C1 segment of cervical spinal cord (tissue), 14 donors: ENCODE measurements around the gene DDX1.

Experiments used
- DNase-seq, 14 donors: peaks; one replicate each; lab custom pipeline; 2025; lab: John Stamatoyannopoulos, UW

The DDX1 gene

DNA sequence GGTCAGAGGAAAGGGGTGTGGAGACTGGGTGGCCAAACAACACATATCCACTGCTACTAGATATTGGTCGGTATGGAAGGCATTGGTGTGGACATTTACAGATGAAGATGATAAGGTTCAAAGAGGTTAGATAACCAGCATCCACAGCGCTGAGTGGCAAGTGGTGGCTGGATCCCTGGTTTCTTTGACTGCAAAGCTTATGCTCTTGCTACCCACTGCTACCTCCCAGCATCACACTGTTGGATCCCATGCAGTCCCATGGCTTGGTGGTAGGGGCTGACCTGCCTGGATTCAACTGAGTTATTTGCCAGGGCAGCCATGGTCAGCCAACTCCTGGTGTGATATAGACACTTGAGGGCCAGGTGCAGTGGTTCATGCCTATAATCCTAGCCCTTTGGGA, 53.6 kb downstream of the DDX1 start:
- DNase-seq: no peak

DNA sequence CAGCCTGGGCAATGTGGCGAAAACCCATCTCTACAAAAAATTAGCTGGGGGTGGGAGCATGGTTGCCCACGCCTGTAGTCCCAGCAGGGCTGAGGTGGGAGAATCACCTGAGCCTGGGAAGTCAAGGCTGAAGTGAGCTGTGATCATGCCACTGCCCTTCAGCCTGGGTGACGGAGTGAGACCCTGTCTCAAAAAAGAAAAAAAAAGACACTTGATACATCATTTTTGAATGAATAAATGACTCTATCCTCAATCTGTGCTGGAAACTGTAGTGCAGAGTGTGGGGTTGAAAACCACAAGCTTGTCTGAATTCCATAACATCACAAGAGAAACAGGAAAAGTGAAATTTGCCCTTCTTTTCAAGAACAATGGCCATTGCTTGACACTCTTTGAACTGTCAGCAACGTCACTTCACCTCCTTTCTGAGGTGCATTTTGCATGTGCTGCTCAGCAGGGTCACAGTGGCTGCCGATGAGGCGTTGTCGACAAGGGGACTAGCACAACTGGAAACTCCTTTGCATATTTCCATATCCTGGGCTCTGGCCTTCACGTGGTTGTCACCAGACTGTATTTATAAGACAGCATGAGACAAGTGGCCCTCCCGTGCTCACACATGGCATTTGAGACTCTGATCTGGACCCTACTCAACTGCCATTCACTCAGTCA, 54.2 kb downstream of the DDX1 start:
- no peak for DNase-seq

DNA sequence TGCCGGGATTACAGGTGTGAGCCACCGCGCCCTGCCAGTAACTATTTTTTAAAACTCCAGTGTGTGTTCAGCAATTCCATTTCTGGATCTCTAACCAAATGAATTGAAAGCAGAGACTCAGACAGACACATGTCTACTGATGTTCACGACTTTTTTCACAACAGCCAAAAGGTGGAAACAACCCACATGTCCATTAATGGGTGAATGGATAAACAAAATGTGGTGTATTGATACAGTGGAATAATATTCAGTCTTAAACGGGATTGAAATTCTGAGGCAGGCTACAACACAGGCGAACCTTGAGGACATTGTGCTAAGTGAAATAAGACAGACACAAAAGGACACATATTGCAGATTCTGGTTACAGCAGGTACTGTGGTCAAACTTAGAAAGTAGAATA, 55.0 kb downstream of the DDX1 start:
- no peak for DNase-seq

DNA sequence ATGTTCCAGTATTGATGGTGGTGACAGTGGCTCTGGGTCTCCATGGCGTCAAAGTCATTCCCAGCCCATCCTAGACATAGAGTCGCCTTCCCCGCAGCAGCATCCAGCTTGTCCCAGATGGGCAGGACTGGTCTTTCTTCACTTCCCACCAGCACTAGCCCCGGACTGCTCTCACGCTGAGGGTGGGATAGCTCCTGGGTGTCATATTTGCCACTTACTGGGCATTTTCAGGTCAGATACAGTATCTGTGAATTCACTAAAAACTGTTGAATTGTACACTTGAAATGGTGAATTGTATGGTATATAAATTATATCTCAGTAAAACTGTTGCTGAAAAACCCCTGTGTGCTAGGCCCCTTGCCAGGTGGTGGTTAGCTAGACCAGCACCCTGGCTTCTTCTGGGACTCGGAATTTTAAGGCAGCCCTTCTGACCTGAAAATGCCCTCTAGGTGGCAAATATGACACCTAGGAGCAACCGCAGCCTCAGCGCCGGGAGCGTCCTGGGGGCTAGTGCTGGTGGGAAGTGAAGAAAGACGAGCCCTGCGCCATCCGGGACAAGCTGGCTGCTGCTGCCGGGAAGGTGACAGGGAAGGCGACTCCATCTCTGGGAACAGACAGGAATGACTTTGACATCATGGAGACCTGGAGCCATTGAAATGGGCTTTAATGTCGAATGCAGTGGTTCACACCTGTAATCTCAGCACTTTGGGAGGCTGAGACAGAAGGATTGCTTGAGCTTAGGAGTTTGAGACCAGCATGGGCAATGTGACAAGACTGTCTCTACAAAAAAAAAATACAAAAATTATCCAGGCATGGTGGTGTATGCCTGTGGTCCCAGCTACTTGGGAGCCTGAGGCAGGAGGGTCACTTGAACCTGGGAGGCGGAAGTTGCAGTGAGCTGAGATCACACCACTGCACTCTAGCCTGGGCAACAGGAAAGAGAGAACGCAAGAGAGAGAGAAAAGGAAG, 56.2 kb downstream of the DDX1 start:
- DNase-seq: no peak

DNA sequence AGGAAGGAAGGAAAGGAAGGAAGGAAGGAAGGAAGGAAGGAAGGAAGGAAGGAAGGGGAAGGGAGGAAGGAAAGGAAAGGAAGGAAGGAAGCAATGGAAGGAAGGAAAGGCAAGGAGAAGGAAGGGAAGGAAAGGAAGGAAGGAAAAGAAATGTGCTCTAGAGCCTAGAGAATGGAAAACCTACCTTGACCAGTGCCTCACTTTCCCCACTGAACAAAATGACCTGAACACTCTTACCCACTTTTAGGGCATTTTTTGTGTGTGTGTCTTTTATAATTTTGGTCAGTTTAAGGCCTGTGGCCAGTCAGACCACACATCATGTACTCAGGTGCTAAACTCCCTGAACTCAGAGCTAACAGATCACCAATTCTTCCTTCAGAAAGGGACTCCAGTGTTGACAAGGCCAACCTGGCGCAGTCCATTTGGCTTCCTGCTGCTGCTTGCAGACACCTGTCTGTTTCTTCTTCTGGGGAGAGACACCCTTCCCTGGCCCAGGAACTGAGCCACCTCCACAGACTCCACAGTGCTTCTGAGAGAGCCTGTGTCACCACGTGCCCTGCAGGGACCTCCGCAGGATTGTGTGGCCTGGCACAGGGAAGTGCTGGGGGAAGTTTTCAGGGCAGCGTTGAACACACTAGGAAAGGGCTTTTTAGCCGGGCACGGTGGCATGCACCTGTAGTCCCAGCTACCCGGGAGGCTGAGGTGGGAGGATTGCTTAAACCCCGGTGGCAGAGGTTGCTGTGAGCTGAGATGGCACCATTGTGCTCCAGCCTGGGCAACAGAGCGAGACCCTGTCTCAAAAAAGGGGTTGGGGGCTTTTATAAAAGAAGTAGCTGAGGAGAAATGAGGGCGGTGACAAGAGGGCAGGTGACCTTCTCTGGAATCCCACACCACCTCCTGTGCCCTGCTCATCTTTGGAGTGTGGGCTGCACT, 57.2 kb downstream of the DDX1 start:
- no peak for DNase-seq

DNA sequence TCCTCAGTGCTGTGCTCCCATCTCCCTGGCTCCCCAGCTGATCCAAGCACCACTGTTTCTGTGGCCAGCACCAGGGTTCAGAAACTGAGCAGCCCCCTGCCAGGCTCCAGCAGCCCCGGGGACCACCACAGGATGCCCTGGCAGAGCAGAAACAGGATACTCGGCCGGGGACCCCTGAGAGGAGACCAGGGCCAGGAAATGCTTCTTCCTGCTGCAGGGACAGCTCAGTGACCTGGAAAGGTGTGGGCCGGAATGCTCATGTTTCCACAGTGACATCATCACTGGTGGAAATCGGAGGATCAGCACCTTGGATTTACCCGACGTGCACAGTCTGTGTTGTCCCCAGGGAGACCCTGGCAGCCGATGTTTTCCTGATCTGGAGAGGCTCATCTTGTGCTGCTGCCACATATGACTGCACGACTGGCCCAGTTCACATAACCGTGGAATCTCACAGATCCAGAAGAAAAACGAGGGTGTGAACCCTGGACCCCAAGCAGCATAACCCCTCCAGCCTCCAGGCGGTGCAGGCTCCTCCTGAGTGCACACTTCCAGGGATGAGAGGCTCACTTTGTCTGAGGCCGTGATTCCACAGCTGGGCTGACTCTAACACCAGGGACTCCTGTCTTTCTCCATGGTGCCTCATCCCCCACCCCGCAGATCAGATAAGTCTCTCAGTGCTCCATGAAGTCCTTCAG, 58.0 kb downstream of the DDX1 start:
- no peak for DNase-seq

DNA sequence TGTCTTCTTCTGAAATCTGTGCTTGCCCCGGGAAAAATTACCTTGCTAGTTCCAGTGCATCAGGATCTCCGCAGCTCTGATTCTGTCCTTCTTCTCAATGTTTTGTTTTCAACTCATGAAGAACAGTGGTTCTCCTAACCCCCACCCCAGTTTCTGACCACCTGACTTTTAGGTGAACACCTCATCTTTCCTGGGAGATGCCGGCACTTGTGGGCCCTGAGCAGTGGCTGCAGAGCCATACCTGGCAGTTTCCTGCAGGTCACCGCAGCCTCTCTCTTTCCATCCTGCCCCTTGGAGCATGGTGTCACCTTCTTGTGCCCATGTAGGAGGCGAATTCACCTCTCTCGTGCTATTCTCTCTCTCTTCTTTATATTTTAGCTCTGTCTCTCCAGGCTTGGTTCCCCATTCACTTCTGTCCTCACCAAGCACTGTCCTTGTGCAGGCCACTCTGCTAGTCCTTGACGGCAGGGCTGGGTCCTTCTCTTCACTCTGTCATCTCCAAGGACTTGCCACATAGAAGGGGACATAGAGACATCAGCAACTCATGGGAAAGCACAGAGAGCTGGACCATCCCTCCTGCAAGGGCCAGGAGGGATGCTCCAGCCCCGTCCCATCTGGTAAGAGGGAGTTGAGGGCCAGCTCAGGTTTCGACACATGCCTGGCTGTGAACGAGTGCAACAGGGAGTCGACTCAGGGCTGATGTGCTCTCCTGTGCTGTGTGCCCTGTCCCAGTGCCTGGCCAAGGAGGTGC, 59.1 kb downstream of the DDX1 start:
- no peak for DNase-seq

DNA sequence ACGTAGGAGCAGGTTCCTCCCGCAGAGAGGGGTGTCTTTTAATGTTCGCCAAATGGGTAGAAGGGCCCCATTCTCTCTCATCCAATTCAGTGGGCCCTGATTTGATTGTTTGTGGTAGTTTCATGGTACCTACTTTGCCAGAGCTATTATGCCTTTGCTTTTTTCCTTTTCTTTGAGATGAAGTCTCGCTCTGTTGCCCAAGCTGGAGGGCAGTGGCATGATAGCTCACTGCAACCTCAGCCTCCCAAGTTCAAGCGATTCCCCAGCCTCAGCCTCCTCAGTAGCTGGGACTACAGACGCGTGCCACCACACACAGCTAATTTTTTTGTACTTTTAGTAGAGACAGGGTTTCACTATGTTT, 59.7 kb downstream of the DDX1 start:
- no peak for DNase-seq

DNA sequence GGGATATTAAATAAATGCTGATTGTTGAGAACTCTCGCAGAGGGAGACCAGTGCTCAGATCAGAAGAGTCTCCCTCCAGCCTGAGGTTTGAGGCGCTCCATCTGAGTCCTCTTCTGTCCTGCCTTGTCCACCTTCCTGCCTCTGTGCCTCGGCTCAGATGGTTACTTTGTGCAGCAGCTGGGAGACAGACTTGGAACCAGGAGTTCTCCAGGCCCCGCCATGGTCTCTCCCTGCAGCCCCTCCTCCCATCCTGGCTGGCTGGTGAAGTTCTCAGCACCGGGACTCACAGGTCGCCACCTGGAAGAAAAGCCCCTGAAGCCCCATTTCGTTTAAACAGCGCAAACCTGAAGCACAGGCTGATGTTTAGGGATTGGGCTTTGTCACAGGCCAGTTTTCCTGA, 60.6 kb downstream of the DDX1 start:
- no peak for DNase-seq

DNA sequence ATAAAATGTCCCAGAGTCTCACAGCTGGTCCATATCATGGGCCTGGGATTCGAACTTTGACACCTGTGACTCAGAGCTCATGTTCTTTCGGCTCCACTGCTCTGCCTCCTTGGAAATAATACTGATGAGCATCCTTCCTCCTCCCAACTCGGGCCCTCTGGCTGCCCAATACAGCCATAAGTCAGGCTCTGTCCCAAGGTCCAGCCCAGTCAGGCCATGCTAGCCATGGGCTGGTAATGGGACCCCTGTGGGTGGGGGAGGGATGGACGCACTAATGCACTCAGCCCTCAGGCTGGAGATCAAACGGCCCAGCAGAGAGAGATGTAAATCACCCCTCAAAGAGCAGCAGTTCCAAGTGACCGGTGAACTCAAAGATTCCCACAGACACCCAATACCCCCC, 61.1 kb downstream of the DDX1 start:
- DNase-seq: no peak

DNA sequence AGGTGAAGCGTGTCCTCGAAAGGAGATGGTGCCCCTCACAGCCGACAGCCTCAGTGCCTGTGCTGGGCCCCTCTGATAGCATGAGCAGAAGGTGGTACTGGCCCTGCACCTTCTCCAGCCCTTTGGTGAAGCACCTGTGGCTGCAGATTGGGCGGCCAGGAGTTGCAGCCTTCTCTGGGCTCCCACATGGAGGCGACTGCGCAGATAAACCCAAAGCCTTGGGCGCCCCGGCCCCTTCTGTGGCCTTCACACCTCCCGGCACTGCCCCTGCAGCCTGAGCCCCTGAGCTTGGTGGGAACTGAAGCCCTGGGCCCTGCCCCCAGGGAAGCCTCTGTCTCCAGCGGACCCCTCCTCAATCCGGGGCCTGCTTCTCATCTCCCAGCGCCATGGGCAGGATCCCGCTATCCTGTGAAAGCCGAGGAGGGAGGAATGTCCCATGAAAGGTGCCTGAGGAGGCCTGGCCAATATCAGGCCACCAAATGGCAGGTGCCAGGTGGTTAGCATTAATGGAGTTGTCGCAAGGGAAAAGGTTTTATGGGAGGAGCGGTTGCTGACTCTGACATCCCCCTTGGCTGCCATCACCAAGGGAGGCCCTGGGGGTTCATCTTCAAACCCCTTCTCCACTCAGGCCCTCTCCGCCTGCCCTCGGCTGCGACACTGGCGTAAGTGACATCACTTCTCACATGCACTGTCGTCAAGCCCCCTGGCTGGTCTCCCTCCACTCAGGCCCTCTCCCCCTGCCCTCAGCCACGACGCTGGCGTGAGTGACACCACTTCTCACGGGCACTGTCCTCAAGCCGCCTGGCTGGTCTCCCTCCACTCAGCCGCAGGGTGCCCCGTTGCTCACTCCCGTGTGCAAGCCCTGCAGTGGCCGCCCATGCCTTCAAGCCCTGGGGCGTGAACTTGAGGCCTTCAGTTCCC, 62.4 kb downstream of the DDX1 start:
- DNase-seq: no peak

DNA sequence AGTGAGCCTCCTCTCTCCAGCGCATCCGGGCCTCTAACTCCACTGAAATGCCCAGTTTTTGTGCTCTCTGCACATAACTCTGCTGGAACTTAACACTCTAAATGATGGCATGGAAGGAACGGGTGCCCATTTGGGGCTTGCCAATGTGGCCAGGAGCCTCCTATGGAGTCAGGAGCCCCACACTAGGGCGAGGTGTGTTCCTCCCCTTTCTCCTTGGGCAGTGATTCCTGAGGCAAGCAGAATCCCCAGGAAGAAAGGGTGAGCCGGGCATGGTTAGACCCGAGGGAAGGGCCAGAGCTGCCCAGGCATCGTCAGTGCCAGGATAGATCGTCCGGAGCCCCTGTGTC, 63.0 kb downstream of the DDX1 start:
- no peak for DNase-seq

DNA sequence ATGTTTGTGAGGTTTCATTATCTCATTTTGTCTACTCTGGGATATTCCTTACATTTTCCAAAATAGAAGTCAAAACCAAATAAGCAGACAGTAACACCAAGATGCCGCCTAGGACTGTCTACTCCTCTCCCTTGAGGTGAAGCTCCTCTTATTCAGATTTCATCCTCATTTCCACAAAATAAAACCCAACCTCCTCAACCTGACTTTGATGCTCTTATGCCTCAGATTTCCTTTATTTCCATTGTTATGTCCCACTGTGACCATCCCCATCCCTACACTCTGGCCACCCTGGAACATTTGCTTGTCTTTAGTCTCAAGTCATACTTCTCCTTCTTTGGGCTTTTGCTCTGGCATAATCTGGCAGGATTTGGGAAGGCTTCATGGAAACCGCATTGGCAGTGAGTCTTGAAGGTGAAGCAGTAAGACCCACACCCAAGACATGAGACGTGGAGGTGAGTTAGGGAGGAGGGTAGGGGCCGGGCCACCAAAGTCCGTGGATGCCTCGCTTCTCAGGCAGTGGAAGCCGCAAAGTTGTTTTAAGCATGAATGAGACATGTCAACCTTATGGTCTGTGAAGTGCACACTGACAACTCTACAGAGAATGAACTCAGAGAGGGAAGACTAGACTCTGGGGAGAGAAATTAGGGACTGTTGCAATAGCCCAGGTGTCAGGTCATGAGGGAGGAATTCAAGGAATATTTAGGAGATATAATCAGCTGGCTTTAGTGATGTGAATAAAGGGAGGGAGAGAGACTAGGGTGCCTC, 63.6 kb downstream of the DDX1 start:
- no peak for DNase-seq

DNA sequence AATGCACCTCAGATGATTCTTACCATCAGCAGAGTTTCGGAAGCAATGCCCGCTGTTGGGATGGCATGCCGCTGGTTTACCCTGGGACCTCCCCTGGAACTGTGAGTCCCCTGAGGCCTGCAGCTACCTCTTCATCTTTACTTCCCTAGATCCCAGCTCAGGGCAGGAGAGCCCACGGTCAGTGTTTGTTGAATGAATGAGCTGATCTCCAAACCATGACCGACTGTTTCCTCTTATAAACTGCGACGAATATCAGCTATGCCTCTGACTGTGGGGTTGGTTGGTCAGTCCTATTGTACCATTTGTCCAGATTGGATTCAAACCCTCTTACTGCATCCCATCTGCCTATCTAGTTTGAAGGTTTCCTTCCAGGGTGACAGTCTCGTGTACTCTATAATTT, 64.4 kb downstream of the DDX1 start:
- no peak for DNase-seq

DNA sequence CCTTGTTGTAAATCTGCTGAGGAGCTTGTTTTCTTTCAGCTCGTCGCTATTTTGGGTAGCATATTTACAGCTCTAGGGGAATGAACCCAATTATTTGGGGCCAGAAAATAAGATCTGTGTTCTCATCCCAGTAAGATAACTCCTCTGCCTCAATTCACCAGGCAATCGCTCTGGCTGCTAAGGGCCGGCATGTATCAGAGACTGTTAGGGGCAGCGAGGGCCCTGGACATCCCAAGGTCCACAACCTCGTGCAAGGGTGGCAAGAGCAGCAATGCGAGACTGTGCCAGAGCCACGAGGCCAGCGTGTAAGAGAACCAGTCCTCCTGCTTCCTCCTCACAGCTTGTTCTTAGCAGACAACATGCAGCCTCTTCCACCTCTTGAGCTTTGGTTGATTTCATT, 66.1 kb downstream of the DDX1 start:
- DNase-seq: no peak

DNA sequence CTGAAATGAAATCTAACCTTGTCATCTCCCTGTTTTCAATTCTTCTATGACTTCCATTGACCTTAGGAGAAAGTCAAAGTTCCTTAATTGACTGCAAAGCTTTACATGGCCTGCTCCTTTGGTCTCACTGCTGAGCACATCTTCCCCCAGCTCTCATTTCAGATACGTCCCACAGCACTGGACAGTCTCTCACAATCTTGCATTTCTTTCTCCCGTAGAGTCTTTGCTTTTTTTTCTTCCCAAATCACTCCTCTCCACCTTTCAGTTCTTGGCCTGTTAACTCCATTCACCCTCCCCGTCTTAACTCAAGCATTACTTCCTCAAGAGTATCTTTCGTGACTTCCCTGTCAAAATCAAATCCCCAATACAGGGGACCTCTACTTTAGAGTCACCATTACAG, 67.2 kb downstream of the DDX1 start:
- no peak for DNase-seq

DNA sequence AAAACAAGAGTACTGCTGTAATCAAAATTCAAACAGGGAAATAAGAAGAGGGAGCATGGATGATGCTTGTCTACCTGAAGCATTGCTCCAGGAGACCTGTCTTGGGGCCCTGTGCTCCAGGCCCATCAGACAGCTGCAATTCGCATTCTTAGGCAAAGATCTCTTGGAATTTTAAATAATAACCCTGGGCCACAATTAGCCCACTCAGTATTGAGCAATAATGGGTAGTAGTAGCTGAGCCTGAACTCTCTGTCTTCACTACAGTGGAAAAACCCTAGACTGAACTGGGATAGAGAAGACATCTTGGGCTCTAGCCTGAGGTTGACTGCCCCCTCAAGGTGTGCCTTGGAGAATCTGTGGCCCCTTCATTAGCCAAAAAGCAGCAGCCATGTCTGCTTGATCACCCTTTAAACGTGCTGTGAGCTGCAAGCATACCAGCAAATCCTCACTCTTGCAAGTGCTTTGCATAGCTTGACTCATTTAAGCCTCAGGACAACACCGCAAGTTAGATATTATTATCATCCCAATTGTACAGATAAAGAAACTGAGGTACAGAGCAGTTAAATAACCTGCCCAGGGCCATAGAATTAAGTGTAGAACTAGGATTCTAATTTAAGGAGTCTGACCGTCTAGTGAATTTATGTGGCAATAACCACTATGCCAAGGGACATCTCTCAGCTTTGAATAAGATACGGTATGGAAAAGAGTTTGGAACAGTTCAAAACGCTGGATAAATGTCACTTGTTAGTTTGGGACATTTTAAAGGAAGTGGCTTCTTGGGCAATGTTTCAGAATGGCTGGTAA, 69.0 kb downstream of the DDX1 start:
- no peak for DNase-seq

DNA sequence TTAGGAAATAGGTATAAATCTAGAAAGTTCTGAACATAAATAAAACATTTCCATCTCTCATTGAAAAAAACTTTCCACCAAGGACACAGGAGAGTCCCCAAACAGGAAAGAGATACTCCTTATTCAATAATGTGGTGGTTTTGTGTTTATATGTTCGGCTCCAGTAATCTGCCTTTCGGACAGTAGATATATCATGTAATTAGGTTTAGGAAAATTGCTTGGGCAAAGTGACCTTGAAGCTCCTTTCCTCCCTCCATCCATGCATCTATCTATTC, 69.6 kb downstream of the DDX1 start:
- DNase-seq: no peak
